ENCODE measurements around the gene LSAMP. TPM values are rescaled to one million over a fixed set of nuclear protein-coding genes. Genes with fewer than 3 reads are reported as not detected.

The LSAMP gene
- total RNA-seq, 4 donors from 2014 or later = 4.3 to 5.2 (median 5.0) TPM

DNA sequence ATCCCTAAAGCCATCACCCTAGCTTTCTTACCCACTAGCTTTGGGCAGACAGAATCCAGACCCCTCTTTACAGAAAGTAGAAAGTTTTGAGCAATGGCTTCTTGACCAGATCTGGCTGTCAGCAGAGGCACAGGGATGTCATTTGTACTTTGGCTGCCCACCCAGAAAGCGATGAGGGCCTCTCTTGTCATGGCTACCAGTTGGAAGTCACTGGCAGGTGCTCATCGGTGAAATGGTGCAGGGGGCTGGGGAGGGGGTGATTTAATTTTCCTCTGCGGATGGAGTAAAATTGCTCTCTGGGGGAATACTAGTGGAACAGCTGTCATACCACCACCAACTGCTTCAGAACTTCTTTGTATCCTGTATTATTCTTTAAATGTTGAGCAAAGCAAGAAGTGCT, 393.7 kb downstream of the LSAMP start:
- H3K4me3 ChIP-seq = no peak overlapping the region
- no peaks in the 10 kb centered on the region for H3K36me3 ChIP-seq
- H3K4me1 ChIP-seq = no peaks in the 10 kb centered on the region
- no peaks in the 10 kb centered on the region for H3K9me3 ChIP-seq
- 77% methylated on average over 3 of the region's 3 CpGs for WGBS
- H3K27me3 ChIP-seq = no peaks in the 10 kb centered on the region
- no peak overlapping the region for H3K27ac ChIP-seq
- TF ChIP-seq, protein P1, sequence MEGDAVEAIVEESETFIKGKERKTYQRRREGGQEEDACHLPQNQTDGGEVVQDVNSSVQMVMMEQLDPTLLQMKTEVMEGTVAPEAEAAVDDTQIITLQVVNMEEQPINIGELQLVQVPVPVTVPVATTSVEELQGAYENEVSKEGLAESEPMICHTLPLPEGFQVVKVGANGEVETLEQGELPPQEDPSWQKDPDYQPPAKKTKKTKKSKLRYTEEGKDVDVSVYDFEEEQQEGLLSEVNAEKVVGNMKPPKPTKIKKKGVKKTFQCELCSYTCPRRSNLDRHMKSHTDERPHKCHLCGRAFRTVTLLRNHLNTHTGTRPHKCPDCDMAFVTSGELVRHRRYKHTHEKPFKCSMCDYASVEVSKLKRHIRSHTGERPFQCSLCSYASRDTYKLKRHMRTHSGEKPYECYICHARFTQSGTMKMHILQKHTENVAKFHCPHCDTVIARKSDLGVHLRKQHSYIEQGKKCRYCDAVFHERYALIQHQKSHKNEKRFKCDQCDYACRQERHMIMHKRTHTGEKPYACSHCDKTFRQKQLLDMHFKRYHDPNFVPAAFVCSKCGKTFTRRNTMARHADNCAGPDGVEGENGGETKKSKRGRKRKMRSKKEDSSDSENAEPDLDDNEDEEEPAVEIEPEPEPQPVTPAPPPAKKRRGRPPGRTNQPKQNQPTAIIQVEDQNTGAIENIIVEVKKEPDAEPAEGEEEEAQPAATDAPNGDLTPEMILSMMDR (IDR thresholded peaks at IDR 0.05) = no peak
- DNase-seq (ENCODE audit: low spot score in 2 of 2) = no peak

DNA sequence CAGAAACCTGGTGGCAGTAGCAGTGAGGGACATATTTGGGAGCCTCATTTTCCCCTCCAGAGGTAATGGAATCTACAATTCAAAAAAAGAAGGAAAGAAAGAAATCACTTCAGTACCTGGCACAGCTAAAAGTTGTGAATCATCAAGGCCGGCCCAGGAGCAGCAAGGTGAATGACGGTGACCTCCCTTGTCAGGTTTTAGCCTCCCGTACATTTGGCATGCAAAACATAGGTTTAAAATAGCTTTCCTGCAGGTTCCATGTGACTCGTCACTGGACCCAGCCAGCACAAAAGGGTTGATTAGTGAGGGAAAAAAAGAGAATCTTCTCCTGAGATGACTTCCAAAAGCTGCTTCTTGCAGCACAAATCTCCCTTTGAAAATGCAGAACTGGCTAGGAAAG, 394.2 kb downstream of the LSAMP start:
- whole genome bisulfite sequencing = 48% methylated on average over 4 of the region's 4 CpGs
- no peaks in the 10 kb centered on the region for H3K9me3 ChIP-seq
- TF ChIP-seq POLR2A (IDR thresholded peaks at IDR 0.05) = no peak
- TF ChIP-seq EP300 (IDR thresholded peaks at IDR 0.05) = no peak
- TF ChIP-seq, protein P1 (IDR thresholded peaks at IDR 0.05) = no peak
- no peak for TF ChIP-seq POLR2AphosphoS5 (IDR thresholded peaks at IDR 0.05)

DNA sequence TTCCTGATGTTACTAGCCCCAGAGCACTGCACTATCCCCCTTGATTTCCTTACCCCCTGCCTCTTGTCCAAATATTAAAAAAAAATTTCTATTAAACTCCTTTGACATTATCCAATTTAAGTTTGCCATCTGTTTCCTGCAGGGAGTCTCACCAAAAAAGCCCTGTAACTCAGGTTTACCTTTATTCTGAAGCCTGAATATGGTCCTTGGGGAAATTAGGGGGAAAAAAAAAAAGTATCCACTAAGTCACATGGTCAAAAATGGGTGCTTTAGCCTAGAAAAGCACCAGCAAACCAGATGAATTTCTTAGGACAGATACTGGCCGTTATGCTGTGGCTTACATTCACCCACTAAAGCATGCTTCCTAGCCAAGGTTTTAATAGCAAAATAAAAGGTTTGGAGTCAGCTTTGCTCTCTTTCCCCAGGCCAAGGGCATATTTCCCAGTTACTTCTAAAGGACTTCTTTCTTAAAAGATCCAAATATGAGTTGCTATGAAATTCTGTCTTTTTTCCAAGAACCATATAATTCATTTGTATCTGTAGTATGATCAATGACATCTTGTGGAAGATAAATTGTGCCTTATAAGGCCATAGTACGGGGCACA, 394.9 kb downstream of the LSAMP start:
- no peak overlapping the region for H3K4me3 ChIP-seq

More for the DNA sequence above, 394.2 kb downstream of the LSAMP start:
- H3K27me3 ChIP-seq = no peaks in the 10 kb centered on the region
- no peaks in the 10 kb centered on the region for H3K36me3 ChIP-seq
- H3K4me1 ChIP-seq = no peaks in the 10 kb centered on the region
- no peak overlapping the region for H3K4me3 ChIP-seq
- DNase-seq (ENCODE audit: low spot score in 2 of 2) = no peak
- H3K27ac ChIP-seq = no peak overlapping the region

DNA sequence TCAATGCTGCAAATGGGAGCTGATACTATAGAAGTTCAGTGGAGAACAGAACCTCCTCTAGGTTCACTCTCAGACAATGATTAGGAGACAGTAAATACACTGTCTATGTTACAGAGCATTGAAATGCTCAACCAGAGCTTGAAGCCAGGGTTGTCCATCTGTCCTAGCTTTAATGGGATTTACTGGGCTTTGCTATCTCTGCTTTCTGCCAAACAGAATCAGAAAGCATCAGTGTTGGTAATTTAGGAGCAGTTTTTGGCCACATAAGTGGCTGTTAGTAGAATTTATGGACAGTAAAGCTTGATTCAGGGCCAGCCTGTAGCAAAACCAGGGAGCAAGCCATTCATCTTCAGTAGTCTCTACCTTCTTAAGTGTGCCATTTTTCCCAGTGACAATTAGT, 396.3 kb downstream of the LSAMP start:
- TF ChIP-seq POLR2AphosphoS5 (IDR thresholded peaks at IDR 0.05) = no peak
- TF ChIP-seq, protein P1 (IDR thresholded peaks at IDR 0.05) = no peak
- TF ChIP-seq EP300 (IDR thresholded peaks at IDR 0.05) = no peak
- TF ChIP-seq POLR2A (IDR thresholded peaks at IDR 0.05) = no peak
- Histone ChIP-seq H3K27ac (no peak overlapping the region), H3K4me1 (no peaks in the 10 kb centered on the region), H3K9me3 (no peaks in the 10 kb centered on the region), H3K4me3 (no peak overlapping the region), H3K36me3 (no peaks in the 10 kb centered on the region), H3K27me3 (no peaks in the 10 kb centered on the region)
- DNase-seq (ENCODE audit: low spot score in 2 of 2) = no peak

More for the DNA sequence above, 394.9 kb downstream of the LSAMP start:
- Histone ChIP-seq H3K27ac (no peak overlapping the region), H3K36me3 (no peaks in the 10 kb centered on the region), H3K4me1 (no peaks in the 10 kb centered on the region), H3K9me3 (no peaks in the 10 kb centered on the region), H3K27me3 (no peaks in the 10 kb centered on the region)
- no peak for DNase-seq (ENCODE audit: low spot score in 2 of 2)
- TF ChIP-seq EP300 (IDR thresholded peaks at IDR 0.05) (no peak), POLR2AphosphoS5 (IDR thresholded peaks at IDR 0.05) (no peak), POLR2A (IDR thresholded peaks at IDR 0.05) (no peak)
- TF ChIP-seq, protein P1 (IDR thresholded peaks at IDR 0.05) = no peak
- 42% methylated on average over 2 of the region's 2 CpGs for WGBS

- Histone ChIP-seq H3K4me1 (no peaks in the 10 kb centered on the region), H3K27me3 (no peaks in the 10 kb centered on the region), H3K9me3 (no peaks in the 10 kb centered on the region), H3K4me3 (no peak overlapping the region), H3K27ac (no peak overlapping the region), H3K36me3 (no peaks in the 10 kb centered on the region)
- WGBS = 74% methylated on average over 3 of the region's 3 CpGs
- no peak for DNase-seq (ENCODE audit: low spot score in 2 of 2)
- TF ChIP-seq EP300 (IDR thresholded peaks at IDR 0.05) = no peak
- TF ChIP-seq, protein P1 (IDR thresholded peaks at IDR 0.05) = no peak
- TF ChIP-seq POLR2AphosphoS5 (IDR thresholded peaks at IDR 0.05) = no peak
- TF ChIP-seq POLR2A (IDR thresholded peaks at IDR 0.05) = no peak
These were observed 398.9 kb downstream of the LSAMP start for GRCh38 chr3:116046350-116046749.
